CD4-positive, alpha-beta T cell treated with Interleukin-15 for 4 hours (primary cell): Measurements from ENCODE around the gene PRRT1.
"Not testable (repeated sequence)": the region's sequence is repeated elsewhere in the genome, so short reads cannot be mapped to it uniquely, and the experiment has no call there.

ENCODE experiments used
- DNase-seq: peaks from one replicate; pipeline ENCODE4 v3.0.0-alpha.2; 2020; ENCODE audit warnings: low spot score

The PRRT1 gene

GRCh38 chr6:32187725-32188380 lies 36.1 kb upstream of the PRRT1 start:
- DNase-seq: not testable (repeated sequence)

- DNase-seq: no peak
These were observed 35.4 kb upstream of the PRRT1 start for GRCh38 chr6:32187009-32187709.

- not testable (repeated sequence) for DNase-seq
These were observed 34.6 kb upstream of the PRRT1 start for GRCh38 chr6:32186151-32186840.

- peak; percentile 67 for DNase-seq
These were observed 34.0 kb upstream of the PRRT1 start for GRCh38 chr6:32185681-32186131.

GRCh38 chr6:32184084-32184640 lies 32.4 kb upstream of the PRRT1 start, which contains the start of gene AGER:
Gene AGER, minus strand, starts transcription at chr6:32184253. Its CDS starts 31 bp downstream, at chr6:32184222.
- DNase-seq: no peak

GRCh38 chr6:32183483-32184083 lies 31.8 kb upstream of the PRRT1 start:
- DNase-seq: no peak

- DNase-seq: no peak
These were observed 31.3 kb upstream of the PRRT1 start for GRCh38 chr6:32183030-32183429.

- DNase-seq: no peak
These were observed 30.8 kb upstream of the PRRT1 start for GRCh38 chr6:32182555-32182981.

- DNase-seq: no peak
These were observed 30.3 kb upstream of the PRRT1 start for GRCh38 chr6:32181915-32182529.

GRCh38 chr6:32181148-32181702 lies 29.5 kb upstream of the PRRT1 start:
- no peak for DNase-seq

- no peak for DNase-seq
These were observed 28.1 kb upstream of the PRRT1 start for GRCh38 chr6:32179766-32180405.

- no peak for DNase-seq
These were observed 27.1 kb upstream of the PRRT1 start for GRCh38 chr6:32178547-32179440.

GRCh38 chr6:32177788-32178546 lies 26.2 kb upstream of the PRRT1 start, which contains the start of gene RNF5:
Gene RNF5, plus strand, starts transcription at chr6:32178405. Its CDS starts 107 bp downstream, at chr6:32178512.
- peak; percentile 99 for DNase-seq

GRCh38 chr6:32177183-32177787 lies 25.5 kb upstream of the PRRT1 start:
- DNase-seq: peak; percentile 53

- no peak for DNase-seq
These were observed 24.9 kb upstream of the PRRT1 start for GRCh38 chr6:32176476-32177182.

GRCh38 chr6:32175711-32176475 lies 24.2 kb upstream of the PRRT1 start, which contains the start of gene AGPAT1:
Gene AGPAT1, minus strand, starts transcription at chr6:32176084. Its CDS starts 4,588 bp downstream, at chr6:32171496.
- peak; percentile 98 for DNase-seq

- no peak for DNase-seq
These were observed 23.6 kb upstream of the PRRT1 start for GRCh38 chr6:32175322-32175710.
